Measurements from ENCODE around the gene CDH16. TPM values are rescaled to one million over a fixed set of nuclear protein-coding genes. Genes with fewer than 3 reads are reported as not detected.

CDH16 gene
- total and polyA plus RNA-seq, 7 donors, result 0.19 to 0.60 TPM; not detected in 5

GRCh38 chr16:66880288-66881013, 38.2 kb downstream of the CDH16 start, which contains the start of gene PDP2:
TSS of gene PDP2 (plus strand) at chr16:66880515. CDS start at chr16:66884285, 3,770 bp downstream.
- intact Hi-C loops (cut with DNase I), result no loop called here
- H3K36me3 ChIP-seq, result peaks cover 0 to 14% (median 10%) of the 10 kb centered on the region in 4 donors
- TF ChIP-seq CTCF (IDR thresholded peaks at IDR 0.05) (no peak), POLR2A (IDR thresholded peaks at IDR 0.05) (peak; percentile 52 to 78), POLR2AphosphoS5 (IDR thresholded peaks at IDR 0.05) (peak; percentile 63 to 85 (median 80))
- H3K27me3 ChIP-seq, result no peaks in the 10 kb centered on the region
- H3K9me3 ChIP-seq, result no peaks in the 10 kb centered on the region
- WGBS, 2 donors, result 0% methylated on average over 58 of the region's 58 CpGs
- peak within 1 kb of the TSS; percentile 51 to 84 (median 72) for H3K4me3 ChIP-seq
- DNase-seq, result peak; percentile 98
- H3K27ac ChIP-seq, result peak within 1 kb of the TSS; percentile 48 to 68 (median 66)
- H3K4me1 ChIP-seq, result peaks cover 0 to 17% (median 10%) of the 10 kb centered on the region in 4 donors

GRCh38 chr16:66878067-66878466, 40.6 kb downstream of the CDH16 start:
- TF ChIP-seq POLR2AphosphoS5 (IDR thresholded peaks at IDR 0.05) (no peak), POLR2A (IDR thresholded peaks at IDR 0.05) (no peak), CTCF (IDR thresholded peaks at IDR 0.05) (no peak), EP300 (IDR thresholded peaks at IDR 0.05) (no peak)
- no peak overlapping the region for H3K27ac ChIP-seq
- H3K36me3 ChIP-seq, result no peaks in the 10 kb centered on the region
- no peak for DNase-seq
- H3K4me3 ChIP-seq, result no peak overlapping the region
- H3K27me3 ChIP-seq, result no peaks in the 10 kb centered on the region
- WGBS, 2 donors, result 37 to 48% methylated on average over 5 of the region's 5 CpGs
- H3K9me3 ChIP-seq, result no peaks in the 10 kb centered on the region
- peaks cover 0 to 17% (median 12%) of the 10 kb centered on the region in 4 donors for H3K4me1 ChIP-seq
- intact Hi-C loops (cut with DNase I), result loop anchor here (5.0 kb wide), 1 partner anchor 326 kb away; the partner anchor contains the start of genes CKLF and TK2

GRCh38 chr16:66874079-66874775, 44.5 kb downstream of the CDH16 start:
- no peaks in the 10 kb centered on the region for H3K9me3 ChIP-seq
- H3K4me3 ChIP-seq, result no peak overlapping the region
- WGBS, 2 donors, result 80 to 84% methylated on average over 1 of the region's 1 CpG
- no peak overlapping the region for H3K27ac ChIP-seq
- DNase-seq, result no peak
- no peaks in the 10 kb centered on the region for H3K27me3 ChIP-seq
- no peaks in the 10 kb centered on the region for H3K36me3 ChIP-seq
- TF ChIP-seq EP300 (IDR thresholded peaks at IDR 0.05), result no peak
- no peak for TF ChIP-seq POLR2AphosphoS5 (IDR thresholded peaks at IDR 0.05)
- TF ChIP-seq CTCF (IDR thresholded peaks at IDR 0.05), result no peak
- no peak for TF ChIP-seq POLR2A (IDR thresholded peaks at IDR 0.05)
- peaks cover 0 to 10% (median 6%) of the 10 kb centered on the region in 4 donors for H3K4me1 ChIP-seq
- intact Hi-C loops (cut with DNase I), result loop anchor here (5.0 kb wide), 1 partner anchor 147 kb away; no protein-coding TSS in a partner anchor

GRCh38 chr16:66873685-66874055, 45.0 kb downstream of the CDH16 start:
- peak overlapping the region in 2 of 4 donors; percentile 49 to 52 for H3K27ac ChIP-seq
- H3K9me3 ChIP-seq, result no peaks in the 10 kb centered on the region
- intact Hi-C loops (cut with DNase I), result loop anchor here (1.0 to 5.0 kb wide), 3 partner anchors 146 to 467 kb away; no protein-coding TSS in a partner anchor
- H3K36me3 ChIP-seq, result no peaks in the 10 kb centered on the region
- peaks cover 0 to 10% (median 6%) of the 10 kb centered on the region in 4 donors for H3K4me1 ChIP-seq
- H3K27me3 ChIP-seq, result no peaks in the 10 kb centered on the region
- TF ChIP-seq CTCF (IDR thresholded peaks at IDR 0.05) (no peak), POLR2A (IDR thresholded peaks at IDR 0.05) (no peak), EP300 (IDR thresholded peaks at IDR 0.05) (no peak), POLR2AphosphoS5 (IDR thresholded peaks at IDR 0.05) (no peak)
- no peak overlapping the region for H3K4me3 ChIP-seq
- DNase-seq, result no peak

Data from sigmoid colon (tissue), 7 donors.